ENCODE results near the gene PLEKHB2.

GRCh38 chr2:131145040-131145439 lies 39.9 kb downstream of the PLEKHB2 start:
- TF ChIP-seq, protein P1, sequence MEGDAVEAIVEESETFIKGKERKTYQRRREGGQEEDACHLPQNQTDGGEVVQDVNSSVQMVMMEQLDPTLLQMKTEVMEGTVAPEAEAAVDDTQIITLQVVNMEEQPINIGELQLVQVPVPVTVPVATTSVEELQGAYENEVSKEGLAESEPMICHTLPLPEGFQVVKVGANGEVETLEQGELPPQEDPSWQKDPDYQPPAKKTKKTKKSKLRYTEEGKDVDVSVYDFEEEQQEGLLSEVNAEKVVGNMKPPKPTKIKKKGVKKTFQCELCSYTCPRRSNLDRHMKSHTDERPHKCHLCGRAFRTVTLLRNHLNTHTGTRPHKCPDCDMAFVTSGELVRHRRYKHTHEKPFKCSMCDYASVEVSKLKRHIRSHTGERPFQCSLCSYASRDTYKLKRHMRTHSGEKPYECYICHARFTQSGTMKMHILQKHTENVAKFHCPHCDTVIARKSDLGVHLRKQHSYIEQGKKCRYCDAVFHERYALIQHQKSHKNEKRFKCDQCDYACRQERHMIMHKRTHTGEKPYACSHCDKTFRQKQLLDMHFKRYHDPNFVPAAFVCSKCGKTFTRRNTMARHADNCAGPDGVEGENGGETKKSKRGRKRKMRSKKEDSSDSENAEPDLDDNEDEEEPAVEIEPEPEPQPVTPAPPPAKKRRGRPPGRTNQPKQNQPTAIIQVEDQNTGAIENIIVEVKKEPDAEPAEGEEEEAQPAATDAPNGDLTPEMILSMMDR (conservative IDR thresholded peaks at IDR 0.05; ENCODE audit: low read depth in 2 of 2): no peak
- TF ChIP-seq POLR2AphosphoS5 (IDR thresholded peaks at IDR 0.05; ENCODE audit: low read depth) (no peak), EZH2phosphoT487 (IDR thresholded peaks at IDR 0.05; ENCODE audit: unreplicated experiment) (no peak), EZH2 (IDR thresholded peaks at IDR 0.05; ENCODE audit: low read depth, unreplicated experiment) (no peak), CREB1 (CRISPR knock-in tag; IDR thresholded peaks at IDR 0.05; ENCODE audit: low read depth) (no peak), ZNF114 (CRISPR knock-in tag; IDR thresholded peaks at IDR 0.05) (no peak), NANOG (IDR thresholded peaks at IDR 0.05; ENCODE audit: borderline replicate concordance) (no peak)

All from GM23338 (cell line).